Esophagus muscularis mucosa (tissue), 4 donors: ENCODE data around the gene AKAP6. TPM values are rescaled to one million over a fixed set of nuclear protein-coding genes. Genes with fewer than 3 reads are reported as not detected.

Experiments
- DNase-seq: peaks from one replicate; pipeline ENCODE4 v3.0.0-alpha.2; 2017; ENCODE audit errors: extremely low spot score
- H3K27ac ChIP-seq, 4 donors: fragments of 200-600 bp; sonication (generic); replicated peaks in 1 of 4; 1 replicate in 3 of 4; 2 replicates in 1 of 4; pipeline ENCODE4 v1.5.1; 2016 to 2019; ENCODE audit warnings: mild to moderate bottlenecking in 1 of 4
- H3K27me3 ChIP-seq, 4 donors: fragments of 200-600 bp; sonication (generic); one replicate each; pipeline versions ENCODE4 v1.5.1 to v1.6.0; 2016 to 2019
- H3K36me3 ChIP-seq, 4 donors: fragments of 200-600 bp; sonication (generic); one replicate each; pipeline ENCODE4 v1.5.1; 2016 to 2019
- H3K4me1 ChIP-seq, 4 donors: fragments of 200-600 bp; sonication (generic); one replicate each; pipeline ENCODE4 v1.5.1; 2016 to 2019
- H3K4me3 ChIP-seq, 4 donors: fragments of 200-600 bp; sonication (generic); 1 replicate in 2 of 4; 2 replicates in 2 of 4; pipeline ENCODE4 v1.5.1; 2016 to 2019; ENCODE audit warnings: mild to moderate bottlenecking in 4 of 4, moderate library complexity in 1 of 4
- H3K9me3 ChIP-seq, 4 donors: fragments of 200-600 bp; sonication (generic); 1 replicate in 3 of 4; 2 replicates in 1 of 4; pipeline ENCODE4 v1.5.1; 2016 to 2019
- CTCF ChIP-seq, 3 experiments: fragments of 200-600 bp in 2 of 3; fragments of 450-650 bp in 1 of 3; sonication (generic) in 2 of 3; IDR thresholded peaks; one replicate each; pipeline ENCODE4 v1.5.1; 2017 to 2019; ENCODE audit warnings: antibody characterized with exemption in 3 of 3, mild to moderate bottlenecking in 2 of 3, moderate library complexity in 1 of 3
- EP300 ChIP-seq: sonication (generic); formaldehyde crosslinking; IDR thresholded peaks from one replicate; pipeline ENCODE4 v1.6.1; 2017; ENCODE audit warnings: antibody characterized with exemption
- POLR2A ChIP-seq: fragments of 450-650 bp; IDR thresholded peaks from one replicate; pipeline ENCODE4 v1.6.1; 2017; ENCODE audit warnings: antibody characterized with exemption, moderate library complexity, mild to moderate bottlenecking, low read depth
- POLR2AphosphoS5 ChIP-seq, 2 donors: sonication (generic); formaldehyde crosslinking; IDR thresholded peaks; one replicate each; pipeline ENCODE4 v1.6.1; 2017; ENCODE audit warnings: antibody characterized with exemption in 2 of 2
- WGBS: methylation state at CpG from one replicate; pipeline ENCODE4 v1.1.5; 2018; 5-methylcytosine and 5-hydroxymethylcytosine counted together
- intact Hi-C: fragments of 100-400 bp; cut with DNase I; formaldehyde crosslinking; loops from one replicate; pipeline ENCODE4 v1.15.1; 2023
- total RNA-seq, 4 donors: library from RNA; depleted of rRNA; stranded (reverse); fragments of >200 nt; gene quantifications; one replicate each; pipeline versions ENCODE4 v1.1.0 to v1.2.1, GENCODE V29; 2016

Gene AKAP6
- total RNA-seq, 4 donors from 2014 or later = 21.3 to 38.6 (median 31.5) TPM

GRCh38 chr14:32703183-32703621 lies 374.1 kb downstream of the AKAP6 start:
- Histone ChIP-seq H3K4me1 (peaks cover 30 to 51% (median 48%) of the 10 kb centered on the region in 4 donors), H3K27me3 (no peaks in the 10 kb centered on the region), H3K9me3 (no peaks in the 10 kb centered on the region), H3K27ac (peak overlapping the region; percentile 76 to 85 (median 83)), H3K4me3 (peak overlapping the region in 3 of 4 donors; percentile 5 to 39 (median 21)), H3K36me3 (no peaks in the 10 kb centered on the region)
- no peak for DNase-seq
- intact Hi-C loops = loop anchor here (10.0 kb wide), 1 partner anchor 88 kb away; no protein-coding TSS in a partner anchor
- 27% methylated on average over 4 of the region's 4 CpGs for WGBS
- peak in 1 of 2 donors; percentile 36 for TF ChIP-seq POLR2AphosphoS5 (IDR thresholded peaks at IDR 0.05)
- TF ChIP-seq POLR2A = no peak
- no peak for TF ChIP-seq EP300

- Histone ChIP-seq H3K4me1 (peaks cover 35 to 75% (median 68%) of the 10 kb centered on the region in 4 donors), H3K36me3 (no peaks in the 10 kb centered on the region), H3K9me3 (no peaks in the 10 kb centered on the region), H3K27me3 (no peaks in the 10 kb centered on the region), H3K27ac (peak overlapping the region; percentile 42 to 80 (median 74)), H3K4me3 (no peak overlapping the region)
- WGBS = 63% methylated on average over 1 of the region's 1 CpG
- no peak for DNase-seq
- intact Hi-C loops = loop anchor here (10.0 kb wide), 1 partner anchor 92 kb away; no protein-coding TSS in a partner anchor
- TF ChIP-seq POLR2A (no peak), EP300 (no peak), POLR2AphosphoS5 (IDR thresholded peaks at IDR 0.05) (no peak), CTCF (IDR thresholded peaks at IDR 0.05) (no peak)
These were observed 377.8 kb downstream of the AKAP6 start for GRCh38 chr14:32706721-32707519.

GRCh38 chr14:32707742-32708500 lies 378.8 kb downstream of the AKAP6 start:
- 74% methylated on average over 5 of the region's 5 CpGs for WGBS
- DNase-seq = no peak
- Histone ChIP-seq H3K9me3 (no peaks in the 10 kb centered on the region), H3K4me3 (no peak overlapping the region), H3K27ac (peak overlapping the region; percentile 72 to 80 (median 74)), H3K4me1 (peaks cover 27 to 65% (median 58%) of the 10 kb centered on the region in 4 donors), H3K27me3 (no peaks in the 10 kb centered on the region), H3K36me3 (no peaks in the 10 kb centered on the region)
- intact Hi-C loops = loop anchor here (10.0 kb wide), 1 partner anchor 93 kb away; no protein-coding TSS in a partner anchor
- no peak for TF ChIP-seq POLR2AphosphoS5 (IDR thresholded peaks at IDR 0.05)
- TF ChIP-seq EP300 = no peak
- TF ChIP-seq CTCF (IDR thresholded peaks at IDR 0.05) = no peak

- Histone ChIP-seq H3K27me3 (no peaks in the 10 kb centered on the region), H3K4me3 (peak overlapping the region in 2 of 4 donors; percentile 25 to 36), H3K4me1 (peaks cover 16 to 53% (median 47%) of the 10 kb centered on the region in 4 donors), H3K27ac (peak overlapping the region; percentile 72 to 80 (median 74)), H3K9me3 (no peaks in the 10 kb centered on the region), H3K36me3 (no peaks in the 10 kb centered on the region)
- peak; percentile 43 to 53 for TF ChIP-seq POLR2AphosphoS5 (IDR thresholded peaks at IDR 0.05)
- TF ChIP-seq CTCF (IDR thresholded peaks at IDR 0.05) = no peak
- no peak for TF ChIP-seq POLR2A
- WGBS = 16% methylated on average over 4 of the region's 4 CpGs
- intact Hi-C loops = loop anchor here (10.0 kb wide), 1 partner anchor 94 kb away; no protein-coding TSS in a partner anchor
- DNase-seq = no peak
These were observed 379.9 kb downstream of the AKAP6 start for GRCh38 chr14:32709027-32709426.
